A549 (cell line): ENCODE measurements around the gene DLG4. TPM values are rescaled to one million over a fixed set of nuclear protein-coding genes. Genes with fewer than 3 reads are reported as not detected.
A peak's percentile ranks its signal among the peaks of the same experiment; 100 is the strongest.
"Not testable (repeated sequence)": the region's sequence is repeated elsewhere in the genome, so short reads cannot be mapped to it uniquely, and the experiment has no call there.

Experiments
- ATAC-seq, 2 experiments: fragments of 200-7000 bp in 1 of 2; fragments of >200 bp in 1 of 2; cut with Nextera tagmentation in 1 of 2; cut with Tn5 transposase in 1 of 2; 3 replicates each; pipeline versions ENCODE4 v1.8.0 to v1.9.1; 2018 to 2020; ENCODE audit warnings: mild to moderate bottlenecking in 1 of 2, moderate library complexity in 1 of 2
- CTCF ChIA-PET: fragments of 300-600 bp; sonication (Branson Sonifier 250); formaldehyde crosslinking; extraction: SDS; loops from one replicate; lab custom pipeline; 2021; ENCODE audit warnings: antibody characterized with exemption, inconsistent platforms; lab: Yijun Ruan, JAX
- POLR2A ChIA-PET: fragments of 350-600 bp; formaldehyde crosslinking; extraction: SDS; loops from one replicate; lab custom pipeline; 2021; ENCODE audit warnings: antibody characterized with exemption, inconsistent platforms; lab: Yijun Ruan, JAX
- DNase-seq, 2 experiments: peaks; one replicate each; pipeline versions ENCODE4 v3.0.0 to v3.0.0-alpha.2; 2011 to 2016; ENCODE audit warnings: low read depth in 1 of 2, low spot score in 1 of 2
- FAIRE-seq: peaks from 2 replicates; lab custom pipeline; 2011; peaks lifted over from hg19 to GRCh38; lab: Jason Lieb, UNC
- H3K27ac ChIP-seq, 2 experiments: fragments of >200 bp; sonication (Bioruptor Twin); formaldehyde crosslinking; 3 replicates each; pipeline ENCODE4 v1.5.1; 2016 to 2017
- H3K4me1 ChIP-seq: fragments of >200 bp; sonication (Bioruptor Twin); formaldehyde crosslinking; 3 replicates; pipeline ENCODE4 v1.6.1; 2016
- H3K4me2 ChIP-seq: fragments of >200 bp; sonication (Bioruptor Twin); formaldehyde crosslinking; 3 replicates; pipeline ENCODE4 v1.6.1; 2016
- H3K4me3 ChIP-seq: fragments of >200 bp; sonication (Bioruptor Twin); formaldehyde crosslinking; 3 replicates; pipeline ENCODE4 v1.5.1; 2016
- H3K9me3 ChIP-seq: fragments of >200 bp; sonication (Bioruptor Twin); formaldehyde crosslinking; 3 replicates; pipeline ENCODE4 v1.6.1; 2016
- CHD2 ChIP-seq: fragments of 150-350 bp; IDR thresholded peaks from 2 replicates; pipeline ENCODE4 v1.6.1; 2014; ENCODE audit warnings: low read length; ENCODE audit not compliant: partially characterized antibody
- E2F6 ChIP-seq: IDR thresholded peaks from 2 replicates; pipeline ENCODE4 v1.6.1; 2012; ENCODE audit warnings: low read depth, borderline replicate concordance
- FOSB ChIP-seq: fragments of 250-450 bp; sonication (Bioruptor Pico); IDR thresholded peaks from 2 replicates; pipeline ENCODE4 v1.5.0; 2020; ENCODE audit warnings: mild to moderate bottlenecking, moderate library complexity
- HDAC2 ChIP-seq: fragments of 200-600 bp; sonication (generic); IDR thresholded peaks from 2 replicates; pipeline ENCODE4 v1.6.1; 2016
- HMGXB4 ChIP-seq: fragments of 250-450 bp; sonication (Bioruptor Pico); IDR thresholded peaks from 2 replicates; pipeline ENCODE4 v1.5.0; 2021; ENCODE audit warnings: mild to moderate bottlenecking, moderate library complexity, borderline replicate concordance
- HOXB13 ChIP-seq: fragments of 250-450 bp; sonication (Bioruptor Pico); IDR thresholded peaks from 2 replicates; pipeline ENCODE4 v1.5.0; 2020; ENCODE audit warnings: low read depth, mild to moderate bottlenecking, moderate library complexity
- KDM1A ChIP-seq: fragments of 200-600 bp; sonication (generic); IDR thresholded peaks from 2 replicates; pipeline ENCODE4 v1.6.1; 2016; ENCODE audit warnings: low read depth, mild to moderate bottlenecking
- KDM5A ChIP-seq: fragments of 200-600 bp; sonication (generic); IDR thresholded peaks from 2 replicates; pipeline ENCODE4 v1.6.1; 2016; ENCODE audit warnings: antibody characterized with exemption, mild to moderate bottlenecking
- MAFK ChIP-seq: fragments of 450-650 bp; IDR thresholded peaks from 2 replicates; pipeline ENCODE4 v1.6.1; 2014; ENCODE audit not compliant: partially characterized antibody
- MYC ChIP-seq: IDR thresholded peaks from 2 replicates; pipeline ENCODE4 v1.6.1; 2012; ENCODE audit warnings: mild to moderate bottlenecking, inconsistent platforms, low read length, improper control_type of control experiment, borderline replicate concordance
- NFE2L2 ChIP-seq: fragments of 150-350 bp; conservative IDR thresholded peaks from 2 replicates; pipeline ENCODE4 v1.6.1; 2014; ENCODE audit warnings: low read length
- RAD21 ChIP-seq, 2 experiments: fragments of >200 bp in 1 of 2; sonication (Bioruptor Twin) in 1 of 2; formaldehyde crosslinking in 1 of 2; IDR thresholded peaks in 1 of 2; conservative IDR thresholded peaks in 1 of 2; 2 replicates in 1 of 2; 3 replicates in 1 of 2; pipeline ENCODE4 v1.6.1; 2012 to 2018; ENCODE audit warnings: inconsistent platforms in 1 of 2
- REST ChIP-seq: fragments of 200-600 bp; sonication (generic); IDR thresholded peaks from 2 replicates; pipeline ENCODE4 v1.6.1; 2016; ENCODE audit warnings: antibody characterized with exemption, mild to moderate bottlenecking, moderate library complexity
- RFX5 ChIP-seq: fragments of 450-650 bp; IDR thresholded peaks from 2 replicates; pipeline ENCODE4 v1.7.1; 2014; ENCODE audit warnings: antibody characterized with exemption, mild to moderate bottlenecking, moderate library complexity
- RNF2 ChIP-seq: fragments of 200-600 bp; sonication (generic); IDR thresholded peaks from 2 replicates; pipeline ENCODE4 v1.6.1; 2016; ENCODE audit warnings: low read depth, mild to moderate bottlenecking, antibody characterized with exemption, moderate library complexity, borderline replicate concordance
- SMC3 ChIP-seq: fragments of >200 bp; sonication (Bioruptor Twin); formaldehyde crosslinking; IDR thresholded peaks from 3 replicates; pipeline ENCODE4 v1.6.1; 2018; ENCODE audit warnings: inconsistent platforms
- SREBF2 ChIP-seq: fragments of 450-650 bp; IDR thresholded peaks from 2 replicates; pipeline ENCODE4 v1.6.1; 2014; ENCODE audit warnings: mild to moderate bottlenecking, moderate library complexity
- TP53 ChIP-seq: fragments of 250-450 bp; sonication (Bioruptor Pico); IDR thresholded peaks from 2 replicates; pipeline ENCODE4 v1.5.0; 2021; ENCODE audit warnings: mild to moderate bottlenecking, moderate library complexity
- WGBS: methylation state at CpG from one replicate; pipeline ENCODE4 v1.1.6; 2017; ENCODE audit errors: missing lambda C conversion rate; 5-methylcytosine and 5-hydroxymethylcytosine counted together
- polyA plus RNA-seq, 4 experiments: library from polyadenylated mRNA; depleted of rRNA in 3 of 4; stranded (reverse); fragments of >200 nt; fragmentation: RNase III in 1 of 4; extraction: RNeasy Plus Mini Kit Qiagen cat#74134 plus additional on column Dnase treatment in 1 of 4; gene quantifications; 2 replicates in 3 of 4; 3 replicates in 1 of 4; pipeline ENCODE4 v1.2.3, GENCODE V29; 2011 to 2017

The DLG4 gene
- polyA plus RNA-seq, 2 of the 4 experiments (the other 2 are of a cell fraction): 8.3 to 21.3 TPM

- 90% methylated on average over 7 of the region's 7 CpGs for whole genome bisulfite sequencing
- FAIRE-seq: not testable (repeated sequence)
These were observed 50.1 kb downstream of the DLG4 start for GRCh38 chr17:7169565-7169908.

GRCh38 chr17:7168841-7169564, 50.6 kb downstream of the DLG4 start:
- H3K27ac ChIP-seq, DNase-seq, POLR2A ChIA-PET, H3K4me3 ChIP-seq, ATAC-seq, H3K4me2 ChIP-seq, H3K4me1 ChIP-seq, H3K9me3 ChIP-seq, FAIRE-seq: not testable (repeated sequence)
- WGBS: 73% methylated on average over 10 of the region's 10 CpGs
- CTCF ChIA-PET: interaction anchor here (0.6 to 11.3 kb wide), 7 partner anchors 9 to 128 kb away, joined by 3 to 177 read pairs (median 4); partner anchors contain the start of gene SLC16A11
- TF ChIP-seq MAFK: peak; percentile 67
- TF ChIP-seq, all 56 proteins: peak for 1; not testable (repeated sequence) for 55

More at GRCh38 chr17:7169565-7169908, 50.1 kb downstream of the DLG4 start:
- ATAC-seq, H3K4me1 ChIP-seq, H3K9me3 ChIP-seq, DNase-seq, H3K4me3 ChIP-seq, H3K4me2 ChIP-seq, H3K27ac ChIP-seq, POLR2A ChIA-PET: not testable (repeated sequence)
- CTCF ChIA-PET: interaction anchor here (0.6 to 11.3 kb wide), 4 partner anchors 9 to 121 kb away, joined by 3 to 177 read pairs (median 4); partner anchors contain the start of gene SLC16A11

GRCh38 chr17:7167832-7168231, 51.8 kb downstream of the DLG4 start:
- no peak for DNase-seq
- no peak; a peak in 1 of 6 replicates for ATAC-seq
- CTCF ChIA-PET: interaction anchor here (0.6 to 11.3 kb wide), 8 partner anchors 10 to 148 kb away, joined by 3 to 177 read pairs (median 5); partner anchors contain the start of gene SLC16A11
- Histone ChIP-seq H3K27ac (no peak overlapping the region), H3K4me1 (peaks cover 2% of the 10 kb centered on the region; the same call in 1 of the 3 replicates), H3K4me3 (no peak overlapping the region)
- TF ChIP-seq SMC3 (no peak), NFE2L2 (no peak), REST (no peak), KDM5A (no peak), HMGXB4 (CRISPR knock-in tag) (no peak), E2F6 (no peak), HDAC2 (no peak), RAD21 (conservative IDR thresholded peaks at IDR 0.05 in 1 of 2, IDR thresholded peaks at IDR 0.05 in 1 of 2) (no peak), CHD2 (no peak), TP53 (CRISPR knock-in tag) (no peak), MYC (no peak), KDM1A (no peak), RFX5 (no peak), RNF2 (no peak), FOSB (CRISPR knock-in tag) (no peak), HOXB13 (CRISPR knock-in tag) (no peak), SREBF2 (no peak)
- TF ChIP-seq, all 56 proteins: peak for 0
- Histone ChIP-seq H3K9me3 (no peaks in the 10 kb centered on the region), H3K4me2 (no peak overlapping the region)
- no peak for FAIRE-seq
- WGBS: 41% methylated on average over 4 of the region's 4 CpGs
- POLR2A ChIA-PET: interaction anchor here (1.2 kb wide), 1 partner anchor 10 kb away, joined by 3 read pairs; no protein-coding TSS in a partner anchor
